Measurements from ENCODE around the gene NPPA.

Gene NPPA

DNA sequence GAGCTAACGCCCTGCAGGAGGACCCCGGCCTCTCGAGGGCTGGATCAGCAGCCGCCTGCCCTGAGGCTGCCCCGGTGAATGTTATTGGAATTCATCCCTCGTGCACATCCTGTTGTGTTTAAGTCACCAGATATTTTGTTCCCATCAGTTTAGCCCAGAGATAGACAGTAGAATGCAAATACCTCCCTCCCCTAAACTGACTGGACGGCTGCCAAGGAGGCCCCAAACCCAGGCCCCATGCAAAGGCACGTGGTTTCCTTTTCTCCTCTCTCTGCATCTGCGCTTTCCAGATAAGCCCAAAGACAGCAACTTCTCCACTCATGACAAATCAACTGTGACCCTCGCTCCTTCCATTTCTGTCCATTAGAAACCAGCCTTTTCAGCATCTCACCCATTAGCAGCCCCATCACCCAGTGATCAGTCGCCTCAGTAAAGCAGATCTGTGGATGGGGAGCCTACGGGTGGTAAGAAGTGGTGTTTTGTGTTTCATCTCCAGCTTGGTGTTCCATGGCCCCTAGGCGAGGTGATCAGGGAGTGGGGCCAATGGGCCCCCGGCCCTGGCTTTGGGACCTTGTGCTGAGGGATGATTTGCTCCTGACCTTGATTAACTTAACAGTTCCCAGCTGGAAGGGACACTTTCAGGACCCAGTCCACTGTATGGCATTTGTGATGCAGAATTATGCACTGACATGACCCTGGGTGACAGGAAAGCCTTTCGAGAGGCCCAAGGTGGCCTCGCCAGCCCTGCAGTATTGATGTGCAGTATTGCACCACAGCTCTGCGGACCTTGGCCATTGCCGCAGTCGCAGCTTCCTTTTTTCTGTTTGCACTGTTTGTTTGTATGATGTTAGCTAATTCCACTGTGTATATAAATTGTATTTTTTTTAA lies 5.2 kb downstream of the NPPA start:
- DNase-seq (ENCODE audit: low spot score): no peak

DNA sequence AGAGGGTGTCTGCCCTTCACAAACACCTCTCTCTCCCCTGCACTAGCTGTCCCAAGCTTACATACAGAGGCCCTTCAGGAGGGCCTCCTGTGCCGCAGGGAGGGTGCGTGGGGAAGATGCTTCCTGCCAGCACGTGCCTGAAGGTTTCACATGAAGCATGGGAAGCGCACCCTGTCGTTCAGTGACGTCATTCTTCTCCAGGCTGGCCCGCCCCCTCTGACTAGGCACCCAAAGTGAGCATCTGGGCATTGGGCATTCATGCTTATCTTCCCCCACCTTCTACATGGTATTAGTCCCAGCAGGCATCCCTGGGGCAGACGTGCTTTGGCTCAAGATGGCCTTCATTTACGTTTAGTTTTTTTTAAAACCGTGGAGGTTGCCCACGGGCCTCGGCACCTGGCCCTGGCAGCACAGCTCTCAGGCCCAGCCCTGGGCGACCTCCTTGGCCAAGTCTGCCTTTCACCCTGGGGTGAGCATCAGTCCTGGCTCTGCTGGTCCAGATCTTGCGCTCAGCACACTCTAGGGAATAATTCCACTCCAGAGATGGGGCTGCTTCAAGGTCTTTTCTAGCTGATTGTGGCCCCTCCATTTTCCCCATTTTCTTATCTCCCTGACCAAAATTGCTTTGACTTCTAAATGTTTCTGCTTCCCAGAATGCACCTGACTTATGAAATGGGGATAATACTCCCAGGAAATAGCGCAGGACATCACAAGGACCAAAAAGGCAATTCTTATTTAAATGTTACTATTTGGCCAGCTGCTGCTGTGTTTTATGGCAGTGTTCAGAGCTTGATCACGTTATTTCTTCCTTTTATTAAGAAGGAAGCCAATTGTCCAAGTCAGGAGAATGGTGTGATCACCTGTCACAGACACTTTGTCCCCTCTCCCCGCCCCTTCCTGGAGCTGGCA lies 6.1 kb downstream of the NPPA start:
- DNase-seq (ENCODE audit: low spot score): no peak

DNA sequence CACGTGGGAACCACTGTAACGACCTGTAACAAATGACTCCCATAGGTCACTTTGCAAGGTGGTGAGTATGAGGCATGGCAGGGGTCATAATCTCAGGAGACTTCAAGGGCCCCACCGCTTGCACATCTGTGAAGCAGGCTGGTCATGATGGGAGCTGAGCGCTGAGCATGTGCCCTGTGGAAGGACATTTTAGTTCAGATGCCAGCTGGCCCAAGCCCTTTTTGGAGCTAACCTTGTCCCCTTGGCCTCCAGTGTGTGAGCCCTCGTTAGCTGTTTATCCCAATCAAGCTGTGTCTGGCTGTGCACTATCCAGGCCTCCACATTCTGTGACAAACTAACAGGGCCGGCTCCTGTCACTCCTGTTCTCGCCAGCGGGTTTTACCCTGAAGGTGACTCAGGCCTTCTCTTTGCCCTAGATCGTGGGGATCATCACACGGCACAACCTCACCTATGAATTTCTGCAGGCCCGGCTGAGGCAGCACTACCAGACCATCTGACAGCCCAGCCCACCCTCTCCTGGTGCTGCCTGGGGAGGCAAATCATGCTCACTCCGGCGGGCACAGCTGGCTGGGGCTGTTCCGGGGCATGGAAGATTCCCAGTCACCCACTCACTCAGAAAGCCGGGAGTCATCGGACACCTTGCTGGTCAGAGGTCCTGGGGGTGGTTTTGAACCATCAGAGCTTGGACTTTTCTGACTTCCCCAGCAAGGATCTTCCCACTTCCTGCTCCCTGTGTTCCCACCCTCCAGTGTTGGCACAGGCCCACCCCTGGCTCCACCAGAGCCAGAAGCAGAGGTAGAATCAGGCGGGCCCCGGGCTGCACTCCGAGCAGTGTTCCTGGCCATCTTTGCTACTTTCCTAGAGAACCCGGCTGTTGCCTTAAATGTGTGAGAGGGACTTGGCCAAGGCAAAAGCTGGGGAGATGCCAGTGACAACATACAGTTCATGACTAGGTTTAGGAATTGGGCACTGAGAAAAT lies 7.6 kb downstream of the NPPA start:
- no peak for DNase-seq (ENCODE audit: low spot score)

DNA sequence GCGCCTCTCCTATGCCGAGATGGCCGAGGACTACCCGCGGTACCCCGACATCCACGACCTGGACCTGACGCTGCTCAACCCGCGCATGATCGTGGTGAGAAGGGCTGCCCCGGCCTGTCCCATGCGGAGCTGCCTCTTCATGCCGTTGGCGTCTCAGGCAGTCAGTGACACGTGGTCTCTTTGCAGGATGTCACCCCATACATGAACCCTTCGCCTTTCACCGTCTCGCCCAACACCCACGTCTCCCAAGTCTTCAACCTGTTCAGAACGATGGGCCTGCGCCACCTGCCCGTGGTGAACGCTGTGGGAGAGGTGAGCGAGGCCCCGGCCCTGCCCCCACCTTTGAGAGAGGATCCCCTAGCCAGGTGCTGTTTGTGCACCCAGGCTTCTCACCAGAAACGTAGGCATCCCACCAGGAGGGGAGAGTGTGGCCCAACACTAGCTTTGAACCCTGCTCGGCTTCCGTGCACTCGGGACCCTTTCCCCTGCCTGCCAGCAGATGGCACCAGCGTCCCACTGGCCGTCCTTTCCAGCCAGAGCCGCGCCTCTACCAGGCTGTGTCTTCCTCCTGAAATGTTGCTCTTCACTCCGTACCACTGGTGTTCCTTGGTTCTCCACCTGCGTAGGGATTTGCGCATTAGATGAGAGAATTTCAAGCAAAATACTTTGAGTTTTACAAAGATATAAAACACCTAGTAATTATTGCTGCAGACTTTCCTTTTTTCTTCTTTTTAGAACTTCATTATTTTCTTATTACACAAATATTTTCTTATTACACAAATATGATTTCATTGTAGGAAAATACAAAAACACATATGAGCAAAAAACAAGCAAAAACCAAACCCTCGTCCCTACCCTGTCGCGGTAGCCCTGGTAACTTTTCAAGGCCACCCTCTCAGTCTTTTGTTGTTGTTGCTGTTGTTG lies 9.0 kb downstream of the NPPA start:
- peak; percentile 95 for DNase-seq (ENCODE audit: low spot score)

DNA sequence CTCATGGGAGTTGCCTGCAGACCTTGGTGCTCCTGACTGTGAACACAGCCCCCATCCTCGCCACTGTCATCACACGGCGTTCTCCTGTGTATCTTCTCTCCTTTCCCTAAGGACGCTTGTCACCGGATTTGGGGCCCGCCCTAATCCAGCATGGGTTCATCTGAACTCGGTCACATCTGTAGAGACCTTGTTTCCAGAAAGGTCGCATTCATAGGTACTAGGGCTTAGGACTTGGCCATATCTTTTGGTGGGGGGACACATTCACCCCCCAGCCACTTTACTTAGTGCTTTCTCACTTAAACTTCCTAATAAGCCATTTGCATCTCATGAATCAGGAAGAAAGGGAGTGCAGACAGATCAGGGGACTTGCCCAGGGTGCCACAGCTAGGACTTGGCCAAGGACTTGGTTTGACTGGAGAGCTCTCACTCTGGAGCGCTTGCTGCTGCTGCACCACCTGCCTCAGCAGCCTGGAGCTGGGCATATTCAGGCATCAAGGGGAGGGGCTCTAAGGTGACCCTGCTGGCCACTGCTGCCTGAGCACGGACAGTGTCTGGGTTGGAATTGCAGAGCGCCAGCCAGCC lies 9.7 kb downstream of the NPPA start:
- DNase-seq (ENCODE audit: low spot score): no peak

DNA sequence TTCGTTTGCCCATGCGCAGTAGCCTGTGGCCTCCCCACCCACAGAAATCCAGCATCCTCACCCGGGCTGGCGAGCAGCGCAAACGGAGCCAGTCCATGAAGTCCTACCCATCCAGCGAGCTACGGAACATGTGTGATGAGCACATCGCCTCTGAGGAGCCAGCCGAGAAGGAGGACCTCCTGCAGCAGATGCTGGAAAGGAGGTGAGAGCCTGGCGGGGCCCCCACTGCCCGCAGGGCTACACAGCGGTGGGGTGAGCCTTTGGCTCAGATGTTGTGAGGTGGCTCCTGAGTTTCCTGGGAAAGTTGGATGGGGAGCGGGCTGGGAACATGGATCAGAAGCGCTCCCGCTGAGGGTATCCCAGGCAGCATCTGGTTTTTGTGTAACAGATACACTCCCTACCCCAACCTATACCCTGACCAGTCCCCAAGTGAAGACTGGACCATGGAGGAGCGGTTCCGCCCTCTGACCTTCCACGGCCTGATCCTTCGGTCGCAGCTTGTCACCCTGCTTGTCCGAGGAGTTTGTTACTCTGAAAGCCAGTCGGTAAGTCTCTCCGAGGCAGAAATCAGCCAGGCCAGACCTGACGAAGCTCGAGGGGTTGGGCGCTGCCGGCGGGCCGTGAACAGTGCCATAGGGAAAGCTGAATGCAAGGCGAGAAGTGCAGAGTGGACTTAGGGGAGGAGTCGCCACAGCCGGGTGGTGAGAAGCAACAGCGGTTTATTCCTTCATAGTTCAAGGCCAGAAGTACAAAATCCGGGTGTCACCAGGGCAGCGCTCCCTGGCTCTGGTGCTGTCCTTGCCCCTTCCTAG lies 10.4 kb downstream of the NPPA start:
- DNase-seq (ENCODE audit: low spot score): no peak

DNA sequence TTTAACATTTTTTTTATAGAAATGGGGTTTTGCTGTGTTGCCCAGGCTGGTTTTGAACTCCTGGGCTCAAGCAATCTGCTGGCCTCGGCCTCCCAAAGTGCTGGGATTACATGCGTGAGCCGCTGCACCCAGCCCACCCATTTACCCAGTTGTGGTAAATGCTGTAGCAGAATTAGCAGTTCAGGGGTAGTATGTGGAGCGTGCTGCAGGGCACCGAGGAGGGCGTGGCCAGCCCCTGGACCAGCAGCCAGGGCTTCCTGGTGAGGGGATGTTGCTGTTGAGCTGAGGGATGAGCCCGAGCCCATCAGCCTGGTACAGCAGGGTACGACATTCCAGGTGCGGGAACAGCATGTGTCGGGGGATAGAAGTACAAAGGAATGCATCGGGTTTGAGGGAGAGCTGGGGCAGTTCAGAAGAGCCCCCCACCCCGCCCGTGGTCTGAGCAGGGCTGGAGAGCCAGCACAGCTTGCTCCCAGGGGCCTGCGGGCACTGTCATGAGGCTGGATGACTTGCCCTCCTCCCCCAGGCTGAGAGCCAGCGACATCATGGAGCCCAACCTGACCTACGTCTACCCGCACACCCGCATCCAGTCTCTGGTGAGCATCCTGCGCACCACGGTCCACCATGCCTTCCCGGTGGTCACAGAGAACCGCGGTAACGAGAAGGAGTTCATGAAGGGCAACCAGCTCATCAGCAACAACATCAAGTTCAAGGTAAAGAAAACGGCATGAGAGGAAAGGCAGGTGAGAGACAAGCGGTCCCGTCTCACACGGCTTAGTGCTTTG lies 11.9 kb downstream of the NPPA start:
- DNase-seq (ENCODE audit: low spot score): no peak

DNA sequence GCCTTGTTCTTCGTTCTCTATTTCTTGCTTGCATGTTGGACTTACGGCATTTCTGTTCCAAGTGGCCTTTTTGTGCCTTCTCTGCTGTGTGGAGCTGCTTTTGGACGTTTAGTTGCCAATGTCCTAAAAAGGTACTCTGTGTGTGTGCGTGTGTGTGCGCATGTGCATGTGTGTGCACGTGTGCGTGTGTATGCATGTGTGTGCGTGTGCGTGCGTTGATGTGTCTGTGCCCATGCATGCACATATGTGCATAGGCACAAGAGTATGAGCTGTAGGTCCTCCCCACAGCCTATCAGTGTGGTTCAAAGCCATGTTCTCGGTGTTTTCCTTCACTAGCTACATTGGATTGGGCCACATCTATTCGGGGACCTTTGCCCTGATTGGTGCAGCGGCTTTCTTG lies 13.7 kb downstream of the NPPA start:
- DNase-seq (ENCODE audit: low spot score): no peak

DNA sequence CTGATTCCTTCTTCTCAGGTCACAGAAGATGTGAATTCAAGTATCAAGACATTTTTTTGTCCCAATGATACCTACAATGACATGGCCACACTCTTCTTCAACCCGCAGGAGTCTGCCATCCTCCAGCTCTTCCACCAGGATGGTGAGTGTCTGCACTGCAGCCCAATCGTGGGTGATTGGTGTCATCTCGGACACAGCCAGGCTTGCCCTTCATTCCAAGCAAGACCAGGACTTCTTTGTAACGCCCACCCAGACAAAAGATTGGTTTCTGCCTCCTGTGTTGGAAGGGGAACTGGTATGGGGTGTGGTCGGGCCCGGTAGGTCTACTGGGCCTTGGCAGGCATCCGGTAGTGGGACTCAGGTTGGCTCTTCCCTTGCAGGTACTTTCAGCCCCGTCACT lies 14.1 kb downstream of the NPPA start:
- DNase-seq (ENCODE audit: low spot score): no peak

DNA sequence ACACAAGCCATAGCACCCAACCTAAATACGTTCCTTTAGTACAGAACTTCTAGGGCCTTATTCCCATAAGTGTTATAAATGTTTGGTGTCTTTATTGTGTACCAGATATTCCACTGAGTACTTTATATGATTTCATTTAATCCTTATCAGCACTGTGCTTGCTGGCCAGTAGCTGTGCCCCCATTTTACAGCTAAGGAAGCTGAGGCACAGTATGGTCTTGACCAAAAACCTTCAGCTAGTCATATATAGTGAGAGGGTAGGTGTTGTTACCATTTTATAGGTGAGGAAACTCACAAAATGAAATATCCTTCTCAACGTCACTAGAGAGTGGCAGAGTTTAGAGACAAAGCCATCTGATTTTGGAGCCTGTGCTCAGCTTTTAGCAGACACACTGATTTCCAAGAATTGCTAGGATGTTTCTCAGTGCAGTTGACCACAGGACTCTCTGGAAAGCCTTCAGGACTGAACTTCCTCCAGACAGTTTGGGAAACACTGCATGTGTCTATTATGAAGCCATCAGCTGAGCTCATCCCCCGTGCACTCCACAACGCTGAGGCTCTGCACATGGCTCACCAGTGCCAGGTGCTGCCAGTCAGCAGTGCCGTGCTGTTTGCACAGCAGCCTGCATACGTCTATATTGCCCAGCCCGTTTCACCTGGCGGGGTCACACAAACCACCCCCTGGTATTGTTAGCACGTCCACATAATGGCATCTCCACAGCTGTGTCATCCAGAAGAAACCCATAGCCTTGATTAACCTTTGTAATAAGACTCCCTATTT lies 15.4 kb downstream of the NPPA start:
- no peak for DNase-seq (ENCODE audit: low spot score)

DNA sequence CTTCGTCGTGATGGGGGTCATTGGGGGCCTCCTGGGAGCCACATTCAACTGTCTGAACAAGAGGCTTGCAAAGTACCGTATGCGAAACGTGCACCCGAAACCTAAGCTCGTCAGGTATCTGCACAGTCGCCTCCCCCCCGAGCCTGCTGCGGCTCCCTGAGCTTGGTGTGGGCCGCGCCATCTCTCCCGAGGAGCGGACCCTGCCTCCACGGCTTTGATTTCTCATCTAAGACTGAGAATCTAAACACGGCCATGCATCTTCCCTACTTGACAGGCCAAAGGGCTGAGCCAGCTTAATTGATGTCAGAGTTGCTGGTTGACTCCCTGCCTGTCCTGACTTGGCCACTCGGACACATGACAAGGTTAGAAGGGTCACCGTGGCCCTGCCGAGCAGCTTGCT lies 19.1 kb downstream of the NPPA start:
- DNase-seq (ENCODE audit: low spot score): no peak

DNA sequence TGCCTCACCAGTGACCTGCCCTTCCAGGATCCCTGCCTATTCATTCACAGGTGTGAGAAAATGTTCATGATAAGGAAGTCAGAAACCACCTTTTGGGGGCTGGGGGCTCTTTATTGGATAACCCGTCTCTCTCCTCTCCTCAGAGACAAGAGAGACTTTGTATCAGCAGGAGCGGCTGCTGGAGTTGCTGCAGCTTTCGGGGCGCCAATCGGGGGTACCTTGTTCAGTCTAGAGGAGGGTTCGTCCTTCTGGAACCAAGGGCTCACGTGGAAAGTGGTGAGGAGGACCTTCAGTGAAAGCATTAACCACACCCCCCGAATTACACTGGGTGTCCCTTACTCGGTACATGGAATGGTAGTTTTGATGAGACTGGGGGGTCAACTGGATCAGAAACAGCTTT lies 20.6 kb downstream of the NPPA start:
- DNase-seq (ENCODE audit: low spot score): no peak

DNA sequence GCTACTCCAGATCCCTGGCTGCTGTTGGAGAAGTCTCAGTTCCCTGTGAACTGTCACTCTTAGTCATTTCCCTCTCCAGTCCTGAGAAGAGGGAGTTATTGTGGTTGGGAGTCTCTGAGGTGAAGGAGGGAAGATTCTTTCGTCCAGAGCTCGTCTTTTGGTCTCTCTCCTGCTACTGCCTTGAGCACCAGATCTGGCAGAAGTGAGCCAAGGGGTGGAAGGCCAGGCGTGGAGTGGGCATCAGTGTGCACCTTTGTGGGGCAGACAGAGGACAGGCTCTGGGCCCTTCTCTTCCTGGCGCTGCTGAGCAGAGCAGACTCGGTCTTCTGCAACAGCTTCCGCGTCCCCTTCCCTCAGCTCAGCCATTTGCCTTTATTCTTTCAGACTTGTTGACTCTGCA lies 22.5 kb downstream of the NPPA start:
- DNase-seq (ENCODE audit: low spot score): no peak

DNA sequence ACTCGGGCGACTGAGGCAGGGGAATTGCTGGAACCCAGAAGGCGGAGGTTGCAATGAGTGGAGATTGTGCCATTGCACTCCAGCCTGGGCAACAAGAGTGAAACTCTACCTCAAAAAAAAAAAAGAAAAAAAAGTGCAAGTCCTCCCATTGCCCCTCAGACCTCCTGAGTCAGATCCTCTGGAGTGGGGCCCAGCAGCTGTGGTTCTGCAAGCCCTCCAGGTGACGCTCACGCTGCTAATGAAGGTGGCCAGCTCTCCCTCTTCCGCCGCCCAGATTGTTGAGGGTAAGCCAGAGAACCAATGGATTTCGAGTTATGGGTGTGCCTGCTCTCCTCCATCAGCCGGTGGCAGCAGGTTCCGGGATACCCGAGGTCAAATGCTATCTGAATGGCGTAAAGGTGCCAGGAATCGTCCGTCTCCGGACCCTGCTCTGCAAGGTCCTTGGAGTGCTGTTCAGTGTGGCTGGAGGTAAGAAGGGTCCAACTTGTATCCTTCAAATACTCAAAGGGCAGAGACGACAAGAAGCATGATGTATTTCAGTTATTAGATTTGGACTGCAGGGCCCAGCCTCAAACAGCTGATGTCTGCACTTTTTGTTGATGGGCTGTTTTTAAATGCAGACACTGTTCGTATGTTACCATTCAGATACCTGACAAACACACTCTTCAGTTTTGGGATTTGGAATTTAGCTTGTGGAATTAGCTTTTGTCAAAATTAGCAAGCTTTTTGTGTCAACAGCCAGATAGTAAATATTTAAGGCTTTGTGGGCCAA lies 24.0 kb downstream of the NPPA start:
- no peak for DNase-seq (ENCODE audit: low spot score)

DNA sequence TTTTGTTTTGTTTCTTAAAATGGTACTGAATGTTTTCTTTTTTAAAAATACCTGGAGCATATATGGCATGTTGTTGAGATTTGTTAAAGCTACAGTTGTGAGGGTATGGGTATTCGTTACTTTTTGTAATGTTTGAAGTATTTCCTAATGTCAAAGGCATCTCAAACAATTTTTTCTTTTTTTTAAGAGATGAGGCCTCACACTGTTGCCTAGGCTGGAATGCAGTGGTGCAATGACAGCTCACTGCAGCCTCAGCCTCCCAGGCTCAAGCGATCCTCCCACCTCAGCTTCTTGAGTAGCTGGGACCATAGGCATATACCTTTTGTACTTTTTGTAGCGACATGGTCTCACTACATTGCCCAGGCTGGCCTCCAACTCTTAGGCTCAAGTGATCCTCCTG lies 25.5 kb downstream of the NPPA start:
- DNase-seq (ENCODE audit: low spot score): no peak

DNA sequence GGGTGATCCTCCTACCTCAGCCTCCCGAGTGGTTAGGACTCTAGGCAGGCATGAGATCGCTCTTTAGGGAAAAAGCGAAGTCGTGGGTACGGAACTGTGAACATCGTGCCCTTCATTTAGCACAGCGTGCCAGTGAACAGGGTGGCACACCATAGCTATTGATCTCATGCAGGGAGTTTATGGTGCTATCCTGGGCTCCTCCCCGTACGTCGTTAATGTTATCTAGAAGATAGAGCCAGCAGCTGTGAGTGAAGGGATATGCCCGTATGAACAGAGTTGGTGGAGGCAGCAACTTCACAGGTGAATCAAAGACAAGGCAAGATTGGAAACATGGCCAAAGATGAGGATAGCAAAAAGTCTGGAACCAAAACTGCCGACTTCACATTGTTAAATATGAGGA lies 30.4 kb downstream of the NPPA start:
- DNase-seq (ENCODE audit: low spot score): no peak

DNA sequence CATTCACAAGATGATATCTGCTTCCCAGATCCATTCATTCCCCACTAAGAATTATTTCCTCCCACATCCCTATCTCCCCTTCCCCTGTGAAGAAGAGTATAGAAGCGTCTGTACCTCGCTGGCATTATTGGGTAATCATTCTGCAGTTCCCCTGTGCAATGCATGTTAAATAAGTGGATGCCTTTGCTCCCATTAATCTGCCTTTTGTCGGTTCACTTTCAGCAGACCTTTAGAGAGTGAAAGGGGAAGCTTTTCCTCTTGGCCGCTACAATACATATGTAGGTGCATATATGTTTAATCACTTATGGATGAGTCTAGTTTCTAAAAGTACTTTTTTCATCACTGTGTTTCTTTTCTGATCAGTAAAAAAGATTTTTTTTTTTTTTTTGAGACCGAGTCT lies 34.6 kb downstream of the NPPA start:
- no peak for DNase-seq (ENCODE audit: low spot score)
